ENCODE results near the gene RNU1-3. TPM values are rescaled to one million over a fixed set of nuclear protein-coding genes. Genes with fewer than 3 reads are reported as not detected.

RNU1-3 gene
- 4.0 to 44.9 TPM (median 4.2 TPM) in 4 of 5 replicates, not detected in the other for total RNA-seq (2022; extraction: Qiagen RNA extraction)

DNA sequence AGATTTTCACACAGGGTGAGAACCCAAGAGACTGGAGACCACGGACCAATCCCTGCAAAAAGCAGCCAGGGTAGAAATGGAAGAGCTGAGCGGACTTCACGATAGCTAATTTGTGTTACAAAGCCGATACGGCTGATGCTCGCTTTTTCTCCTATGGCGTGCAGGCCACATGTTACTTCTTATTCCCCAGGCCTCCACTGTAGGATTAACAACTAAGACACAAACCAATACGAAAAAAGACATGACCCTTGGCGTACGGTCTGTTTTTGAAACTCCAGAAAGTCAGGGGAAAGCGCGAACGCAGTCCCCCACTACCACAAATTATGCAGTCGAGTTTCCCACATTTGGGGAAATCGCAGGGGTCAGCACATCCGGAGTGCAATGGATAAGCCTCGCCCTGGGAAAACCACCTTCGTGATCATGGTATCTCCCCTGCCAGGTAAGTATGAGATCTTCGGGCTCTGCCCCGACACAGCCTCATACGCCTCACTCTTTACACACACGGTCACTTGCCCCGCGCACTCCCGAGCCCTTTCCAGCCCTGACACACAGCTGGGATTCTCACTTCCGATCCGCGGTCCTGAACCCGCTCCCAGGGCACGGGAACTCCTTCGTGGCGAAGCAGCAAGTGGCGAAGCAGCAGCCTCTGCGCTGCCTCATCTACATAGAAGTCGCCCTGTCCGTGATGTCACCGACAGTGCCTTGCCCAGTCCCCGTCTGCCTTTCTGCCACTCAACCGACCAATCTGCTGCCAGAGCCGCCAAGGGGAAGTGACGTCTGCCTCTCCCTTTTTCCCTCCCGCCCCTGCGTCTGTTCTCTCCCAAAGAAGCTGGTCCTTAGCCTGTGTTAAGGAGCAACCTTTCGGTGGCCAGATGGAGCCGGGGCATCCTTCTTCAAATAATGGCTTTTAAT, at the start of gene RNU1-3:
Gene RNU1-3, minus strand, starts transcription at position 447 of the 912 bp plus-strand sequence.

Other genes starting within 250 kb of the RNU1-3 start
- 0.03 to 0.09 TPM (median 0.05 TPM) in 5 replicates for gene SPATA21, start 229.5 kb downstream of the RNU1-3 start, total RNA-seq (2022; extraction: Qiagen RNA extraction)
- gene NECAP2, start 226.2 kb downstream of the RNU1-3 start, total RNA-seq (2022; extraction: Qiagen RNA extraction): 39.3 to 44.8 TPM (median 40.6 TPM) in 5 replicates
- gene RNU1-1, start 152.7 kb downstream of the RNU1-3 start, total RNA-seq (2022; extraction: Qiagen RNA extraction): 4.0 to 44.9 TPM (median 4.2 TPM) in 4 of 5 replicates, not detected in the other
- gene NBPF1, start 53.4 kb downstream of the RNU1-3 start, total RNA-seq (2022; extraction: Qiagen RNA extraction): 17.3 to 22.4 TPM (median 18.8 TPM) in 5 replicates
- gene RNU1-4, start 73.6 kb upstream of the RNU1-3 start, total RNA-seq (2022; extraction: Qiagen RNA extraction): 4.0 to 44.9 TPM (median 4.2 TPM) in 4 of 5 replicates, not detected in the other
- 4.0 to 44.9 TPM (median 4.2 TPM) in 4 of 5 replicates, not detected in the other for gene RNU1-2, start 229.0 kb upstream of the RNU1-3 start, total RNA-seq (2022; extraction: Qiagen RNA extraction)

Data from A549 treated with AZD2906 at 1 μM for 4 hours (cell line).